Right atrium auricular region (tissue), 2 donors: Measurements from ENCODE around the gene SPRING1. TPM values are rescaled to one million over a fixed set of nuclear protein-coding genes. Genes with fewer than 3 reads are reported as not detected.

Experiments
- DNase-seq: peaks from one replicate; pipeline ENCODE4 v3.0.0-alpha.2; 2019; ENCODE audit warnings: low spot score
- H3K27ac ChIP-seq, 2 donors: fragments of 200-600 bp; sonication (generic); 1 replicate in 1 of 2; 2 replicates in 1 of 2; pipeline ENCODE4 v1.5.1; 2016 to 2019
- H3K27me3 ChIP-seq, 2 donors: fragments of 200-600 bp; sonication (generic); one replicate each; pipeline versions ENCODE4 v1.5.1 to v1.6.0; 2017 to 2019
- H3K36me3 ChIP-seq: fragments of 200-600 bp; sonication (generic); one replicate; pipeline ENCODE4 v1.5.1; 2016
- H3K4me1 ChIP-seq, 2 donors: fragments of 200-600 bp; sonication (generic); one replicate each; pipeline versions ENCODE4 v1.5.1 to v1.6.0; 2017 to 2019
- H3K4me3 ChIP-seq, 2 donors: fragments of 200-600 bp; sonication (generic); 1 replicate in 1 of 2; 2 replicates in 1 of 2; pipeline ENCODE4 v1.5.1; 2017 to 2019; ENCODE audit warnings: mild to moderate bottlenecking in 1 of 2, moderate library complexity in 1 of 2
- H3K9me3 ChIP-seq, 2 donors: fragments of 200-600 bp; sonication (generic); one replicate each; pipeline ENCODE4 v1.5.1; 2019
- CTCF ChIP-seq, 2 donors: fragments of 200-600 bp; sonication (generic); IDR thresholded peaks; one replicate each; pipeline ENCODE4 v1.5.1; 2019; ENCODE audit warnings: antibody characterized with exemption in 2 of 2
- total RNA-seq, 2 donors: library from RNA; depleted of rRNA; stranded (reverse); fragments of >200 nt; gene quantifications; one replicate each; pipeline ENCODE4 v1.1.0, GENCODE V29; 2016

SPRING1 gene
- total RNA-seq, 2 donors from 2014 or later, result 9.4 to 12.0 TPM

GRCh38 chr12:116727261-116727660, 10.6 kb downstream of the SPRING1 start:
- Histone ChIP-seq H3K27ac (no peak overlapping the region), H3K9me3 (no peaks in the 10 kb centered on the region), H3K36me3 (no peaks in the 10 kb centered on the region), H3K27me3 (no peaks in the 10 kb centered on the region), H3K4me3 (no peak overlapping the region), H3K4me1 (peaks cover 0 to 16% of the 10 kb centered on the region in 2 donors)
- no peak for DNase-seq
- no peak for TF ChIP-seq CTCF (IDR thresholded peaks at IDR 0.05)

- Histone ChIP-seq H3K9me3 (no peaks in the 10 kb centered on the region), H3K27ac (no peak overlapping the region), H3K27me3 (no peaks in the 10 kb centered on the region), H3K36me3 (peaks cover 3% of the 10 kb centered on the region), H3K4me1 (peaks cover 0 to 16% of the 10 kb centered on the region in 2 donors), H3K4me3 (no peak overlapping the region)
- no peak for TF ChIP-seq CTCF (IDR thresholded peaks at IDR 0.05)
- DNase-seq, result no peak
Measured at GRCh38 chr12:116726694-116727093, 11.2 kb downstream of the SPRING1 start.

- Histone ChIP-seq H3K27ac (no peak overlapping the region), H3K9me3 (no peaks in the 10 kb centered on the region), H3K27me3 (no peaks in the 10 kb centered on the region), H3K4me1 (peaks cover 0 to 31% of the 10 kb centered on the region in 2 donors), H3K4me3 (no peak overlapping the region), H3K36me3 (peaks cover 12% of the 10 kb centered on the region)
- no peak for TF ChIP-seq CTCF (IDR thresholded peaks at IDR 0.05)
- no peak for DNase-seq
Measured at GRCh38 chr12:116722245-116722644, 15.6 kb downstream of the SPRING1 start.

GRCh38 chr12:116719731-116720528, 17.9 kb downstream of the SPRING1 start:
- Histone ChIP-seq H3K4me3 (no peak overlapping the region), H3K4me1 (peaks cover 0 to 24% of the 10 kb centered on the region in 2 donors), H3K27ac (no peak overlapping the region), H3K9me3 (no peaks in the 10 kb centered on the region), H3K36me3 (peaks cover 12% of the 10 kb centered on the region), H3K27me3 (no peaks in the 10 kb centered on the region)
- no peak for TF ChIP-seq CTCF (IDR thresholded peaks at IDR 0.05)
- no peak for DNase-seq

GRCh38 chr12:116718655-116719454, 19.0 kb downstream of the SPRING1 start:
- no peaks in the 10 kb centered on the region for H3K27me3 ChIP-seq
- H3K4me1 ChIP-seq, result peaks cover 0 to 24% of the 10 kb centered on the region in 2 donors
- TF ChIP-seq CTCF (IDR thresholded peaks at IDR 0.05), result no peak
- peak overlapping the region in 1 of 2 donors; percentile 44 for H3K27ac ChIP-seq
- H3K36me3 ChIP-seq, result peaks cover 12% of the 10 kb centered on the region
- no peaks in the 10 kb centered on the region for H3K9me3 ChIP-seq
- H3K4me3 ChIP-seq, result no peak overlapping the region
- no peak for DNase-seq
